ENCODE data around the gene UBL4A. TPM values are rescaled to one million over a fixed set of nuclear protein-coding genes. Genes with fewer than 3 reads are reported as not detected.

Gene UBL4A
- total RNA-seq (10 to 100 TPM; 22.9 to 38.2 TPM), polyA plus RNA-seq (10 to 100 TPM; 21.3 to 39.6 TPM)
- long read RNA-seq, donor 1, transcript UBL4A-202 (4 exons, 2,382 nt), result major isoform, 12 of 37 reads
- long read RNA-seq, donor 1, partial matches to known transcripts, result 25 of 37 reads
- long read RNA-seq, donor 1, other reads (novel, unspliced or antisense), result 0 of 37 reads
- long read RNA-seq, donor 2, transcript UBL4A-202 (4 exons, 2,382 nt), result major isoform, 8 of 8 reads
- long read RNA-seq, donor 2, partial matches to known transcripts, result 0 of 8 reads
- long read RNA-seq, donor 2, other reads (novel, unspliced or antisense), result 0 of 8 reads
- long read RNA-seq, donor 3, partial matches to known transcripts, result 0 of 4 reads
- long read RNA-seq, donor 3, other reads (novel, unspliced or antisense), result 0 of 4 reads
- long read RNA-seq, donor 4, partial matches to known transcripts, result 0 of 4 reads
- long read RNA-seq, donor 4, other reads (novel, unspliced or antisense), result 0 of 4 reads
- long read RNA-seq, donor 5, transcript UBL4A-202 (4 exons, 2,382 nt), result major isoform, 21 of 23 reads
- long read RNA-seq, donor 5, partial matches to known transcripts, result 0 of 23 reads
- long read RNA-seq, donor 5, other reads (novel, unspliced or antisense), result 0 of 23 reads

GRCh38 chrX:154486396-154487207 lies at the start of gene UBL4A:
Gene UBL4A (minus strand): TSS chrX:154486615. CDS start chrX:154486584, 31 bp downstream.
- peak within 1 kb of the TSS; percentile 83 to 92 for H3K27ac ChIP-seq (ENCODE audit: low read depth in 1 of 2, low read length in 1 of 2)
- H3K36me3 ChIP-seq (ENCODE audit: control insufficient read depth in 4 of 4, insufficient read depth in 4 of 4, low read length in 4 of 4), result peaks cover 0 to 7% (median under 1%) of the 10 kb centered on the region in 4 donors
- peaks cover 0 to 9% (median 0%) of the 10 kb centered on the region in 5 donors for H3K4me1 ChIP-seq (ENCODE audit: control insufficient read depth in 5 of 5, insufficient read depth in 5 of 5, low read length in 5 of 5)
- peak within 1 kb of the TSS; percentile 58 for H3K4me3 ChIP-seq
- WGBS, 2 donors, result 2 to 40% methylated on average over 7 to 95 of the region's 95 CpGs
- H3K9me3 ChIP-seq (ENCODE audit: control insufficient read depth in 4 of 4, insufficient read depth in 3 of 4, low read length in 3 of 4), result peaks cover 0 to 3% (median 0%) of the 10 kb centered on the region in 4 donors
- TF ChIP-seq CTCF (IDR thresholded peaks at IDR 0.05; ENCODE audit: control extremely low read depth, extremely low read depth), result no peak
- H3K27me3 ChIP-seq (ENCODE audit: control insufficient read depth in 3 of 3, insufficient read depth in 3 of 3, low read length in 2 of 3), result no peaks in the 10 kb centered on the region
- ATAC-seq (ENCODE audit: insufficient read depth, low FRiP score) (peak; percentile 25), DNase-seq (peak; percentile 64 to 84 (median 75))
- no peak within 1 kb of the TSS for H3K9ac ChIP-seq (ENCODE audit: insufficient read depth in 1 of 2, low read length in 2 of 2)

- no peak for ATAC-seq (ENCODE audit: insufficient read depth, low FRiP score)
- no peak for DNase-seq
- Histone ChIP-seq H3K9ac (ENCODE audit: insufficient read depth in 1 of 2, low read length in 2 of 2) (no peak overlapping the region), H3K9me3 (ENCODE audit: control insufficient read depth in 4 of 4, insufficient read depth in 3 of 4, low read length in 3 of 4) (peaks cover 0 to 6% (median 0%) of the 10 kb centered on the region in 4 donors), H3K27me3 (ENCODE audit: control insufficient read depth in 3 of 3, insufficient read depth in 3 of 3, low read length in 2 of 3) (no peaks in the 10 kb centered on the region), H3K27ac (ENCODE audit: low read depth in 1 of 2, low read length in 1 of 2) (no peak overlapping the region), H3K4me3 (no peak overlapping the region), H3K4me1 (ENCODE audit: control insufficient read depth in 5 of 5, insufficient read depth in 5 of 5, low read length in 5 of 5) (peaks cover 0 to 4% (median 0%) of the 10 kb centered on the region in 5 donors), H3K36me3 (ENCODE audit: control insufficient read depth in 4 of 4, insufficient read depth in 4 of 4, low read length in 4 of 4) (peaks cover 0 to 19% (median 4%) of the 10 kb centered on the region in 4 donors)
- 84 to 92% methylated on average over 9 of the region's 9 CpGs for WGBS, 2 donors
- TF ChIP-seq CTCF (IDR thresholded peaks at IDR 0.05; ENCODE audit: control extremely low read depth, extremely low read depth), result no peak
These were observed 49.5 kb upstream of the UBL4A start for GRCh38 chrX:154535892-154536291.

GRCh38 chrX:154534526-154535322 lies 48.3 kb upstream of the UBL4A start:
- no peak overlapping the region for H3K4me3 ChIP-seq
- ATAC-seq (ENCODE audit: insufficient read depth, low FRiP score), result peak; percentile 98
- DNase-seq, result peak; percentile 86 to 90 (median 89)
- H3K9me3 ChIP-seq (ENCODE audit: control insufficient read depth in 4 of 4, insufficient read depth in 3 of 4, low read length in 3 of 4), result peaks cover 0 to 6% (median 0%) of the 10 kb centered on the region in 4 donors
- peaks cover 0 to 19% (median 4%) of the 10 kb centered on the region in 4 donors for H3K36me3 ChIP-seq (ENCODE audit: control insufficient read depth in 4 of 4, insufficient read depth in 4 of 4, low read length in 4 of 4)
- no peaks in the 10 kb centered on the region for H3K27me3 ChIP-seq (ENCODE audit: control insufficient read depth in 3 of 3, insufficient read depth in 3 of 3, low read length in 2 of 3)
- H3K4me1 ChIP-seq (ENCODE audit: control insufficient read depth in 5 of 5, insufficient read depth in 5 of 5, low read length in 5 of 5), result peaks cover 0 to 4% (median 0%) of the 10 kb centered on the region in 5 donors
- WGBS, 2 donors, result 31 to 33% methylated on average over 15 to 34 of the region's 34 CpGs
- peak; percentile 100 for TF ChIP-seq CTCF (IDR thresholded peaks at IDR 0.05; ENCODE audit: control extremely low read depth, extremely low read depth)
- no peak overlapping the region for H3K9ac ChIP-seq (ENCODE audit: insufficient read depth in 1 of 2, low read length in 2 of 2)
- peak overlapping the region in 1 of 2 donors; percentile 33 for H3K27ac ChIP-seq (ENCODE audit: low read depth in 1 of 2, low read length in 1 of 2)
